ENCODE results near the gene SGO2. TPM values are rescaled to one million over a fixed set of nuclear protein-coding genes. Genes with fewer than 3 reads are reported as not detected.

Gene SGO2
- total and polyA plus RNA-seq, 10 of the 15 experiments (the other 5 are each of a cell fraction or from before 2014, with no cell fraction given): 15.8 to 55.2 (median 24.3) TPM

- Histone ChIP-seq H3K79me2 (ENCODE audit: control insufficient read depth, insufficient read depth, low read length) (no peaks in the 10 kb centered on the region), H3K27me3 (replicated peaks in 1 of 2; ENCODE audit: control insufficient read depth in 2 of 2, insufficient read depth in 2 of 2, low read length in 1 of 2) (no peaks in the 10 kb centered on the region), H3K4me2 (ENCODE audit: control insufficient read depth, insufficient read depth) (no peak overlapping the region), H3K4me1 (ENCODE audit: control insufficient read depth, insufficient read depth, low read length) (no peaks in the 10 kb centered on the region), H2AFZ (ENCODE audit: control insufficient read depth, low read depth, low read length) (no peak overlapping the region), H3K9ac (ENCODE audit: control insufficient read depth, insufficient read depth, low read length) (no peak overlapping the region), H3K36me3 (ENCODE audit: control insufficient read depth in 2 of 2, insufficient read depth in 2 of 2, low read length in 1 of 2) (no peaks in the 10 kb centered on the region), H3K27ac (ENCODE audit: control insufficient read depth, insufficient read depth) (no peak overlapping the region), H3K9me3 (replicated peaks; ENCODE audit: control insufficient read depth, insufficient read depth, low read length) (no peaks in the 10 kb centered on the region), H3K4me3 (no peak overlapping the region), H4K20me1 (ENCODE audit: control insufficient read depth, insufficient read depth) (no peaks in the 10 kb centered on the region)
- intact Hi-C loops (cut with micrococcal nuclease; ENCODE audit: unreplicated experiment): no loop called here
- DNase-seq (ENCODE audit: low read depth, low spot score): no peak
- ChIA-PET POLR2A (interaction anchor here (0.8 kb wide), 1 partner anchor 115 kb away, joined by 3 read pairs; no protein-coding TSS in a partner anchor), RAD21 (ENCODE audit: unreplicated experiment) (no interaction called here), SMC1A (ENCODE audit: uncharacterized antibody, unreplicated experiment) (interaction anchor here (0.6 to 1.0 kb wide), 3 partner anchors 9 to 117 kb away, joined by 3 to 4 read pairs (median 3); no protein-coding TSS in a partner anchor), CTCF (no interaction called here)
- 38% methylated on average over 5 of the region's 5 CpGs for WGBS (ENCODE audit: insufficient coverage, insufficient replicate concordance, low lambda C conversion rate, missing lambda C conversion rate)
- no TSS peak for BruUV-seq (replicated peaks)
- no peak for FAIRE-seq
- TF ChIP-seq SMARCA5 (IDR thresholded peaks at IDR 0.05) (no peak), STAT1 (conservative IDR thresholded peaks at IDR 0.05) (no peak), SUPT20H (IDR thresholded peaks at IDR 0.05; ENCODE audit: borderline replicate concordance, control insufficient read depth, low read depth, low read length) (no peak), PAX5 (IDR thresholded peaks at IDR 0.05; ENCODE audit: borderline replicate concordance, low read depth, low read length) (no peak), ATF7 (IDR thresholded peaks at IDR 0.05; ENCODE audit: low read depth) (no peak), EZH2 (IDR thresholded peaks at IDR 0.05; ENCODE audit: borderline replicate concordance, control insufficient read depth, low read depth, low read length) (no peak), IKZF2 (IDR thresholded peaks at IDR 0.05) (no peak), MYB (IDR thresholded peaks at IDR 0.05; ENCODE audit: borderline replicate concordance, low read depth, low read length) (no peak), RCOR1 (conservative IDR thresholded peaks at IDR 0.05; ENCODE audit: low read depth, low read length) (no peak), FOXM1 (IDR thresholded peaks at IDR 0.05; ENCODE audit: low read depth, low read length) (no peak)
- TF ChIP-seq, protein P1, sequence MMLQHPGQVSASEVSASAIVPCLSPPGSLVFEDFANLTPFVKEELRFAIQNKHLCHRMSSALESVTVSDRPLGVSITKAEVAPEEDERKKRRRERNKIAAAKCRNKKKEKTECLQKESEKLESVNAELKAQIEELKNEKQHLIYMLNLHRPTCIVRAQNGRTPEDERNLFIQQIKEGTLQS (IDR thresholded peaks at IDR 0.05; ENCODE audit: borderline replicate concordance, extremely low read depth, low read depth, low read length): no peak
- TF ChIP-seq, protein P2, sequence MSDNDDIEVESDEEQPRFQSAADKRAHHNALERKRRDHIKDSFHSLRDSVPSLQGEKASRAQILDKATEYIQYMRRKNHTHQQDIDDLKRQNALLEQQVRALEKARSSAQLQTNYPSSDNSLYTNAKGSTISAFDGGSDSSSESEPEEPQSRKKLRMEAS (IDR thresholded peaks at IDR 0.05; ENCODE audit: low read depth, low read length): no peak
- in situ Hi-C loops (cut with MboI): no loop called here
- ATAC-seq: no peak
Measured at GRCh38 chr2:200604571-200605255, 78.7 kb downstream of the SGO2 start.

All from GM12878 (cell line).